DMS 273 (cell line): ENCODE data around the gene TEFM.
"Not testable (repeated sequence)": the region's sequence is repeated elsewhere in the genome, so short reads cannot be mapped to it uniquely, and the experiment has no call there.

Source experiments
- DNase-seq: peaks from one replicate; lab custom pipeline; 2025; ENCODE audit not compliant: unreplicated experiment; lab: John Stamatoyannopoulos, UW

TEFM gene

GRCh38 chr17:30906101-30906911 lies at the start of gene TEFM:
Gene TEFM (minus strand): TSS chr17:30906238. CDS start chr17:30906198, 40 bp downstream.
- peak; percentile 95 for DNase-seq

- no peak for DNase-seq
Observed at GRCh38 chr17:30954046-30954830, 48.2 kb upstream of the TEFM start.

- no peak for DNase-seq
Observed at GRCh38 chr17:30952638-30953393, 46.8 kb upstream of the TEFM start.

- DNase-seq: peak; percentile 83
Observed at GRCh38 chr17:30950669-30951399, 44.8 kb upstream of the TEFM start.

GRCh38 chr17:30950189-30950588 lies 44.2 kb upstream of the TEFM start:
- no peak for DNase-seq

GRCh38 chr17:30947796-30948195 lies 41.8 kb upstream of the TEFM start:
- DNase-seq: no peak

GRCh38 chr17:30942308-30943079 lies 36.5 kb upstream of the TEFM start:
- DNase-seq: no peak

- DNase-seq: no peak
Observed at GRCh38 chr17:30939051-30939689, 33.1 kb upstream of the TEFM start.

GRCh38 chr17:30933966-30934365 lies 27.9 kb upstream of the TEFM start:
- no peak for DNase-seq

GRCh38 chr17:30931582-30931981 lies 25.5 kb upstream of the TEFM start:
- not testable (repeated sequence) for DNase-seq

GRCh38 chr17:30930495-30930894 lies 24.5 kb upstream of the TEFM start:
- DNase-seq: no peak

- not testable (repeated sequence) for DNase-seq
Observed at GRCh38 chr17:30929861-30930260, 23.8 kb upstream of the TEFM start.

- DNase-seq: no peak
Observed at GRCh38 chr17:30929081-30929633, 23.1 kb upstream of the TEFM start.

GRCh38 chr17:30928584-30928983 lies 22.5 kb upstream of the TEFM start:
- DNase-seq: no peak

- DNase-seq: no peak
Observed at GRCh38 chr17:30927756-30928155, 21.7 kb upstream of the TEFM start.

- DNase-seq: no peak
Observed at GRCh38 chr17:30926516-30926915, 20.5 kb upstream of the TEFM start.

GRCh38 chr17:30924341-30924740 lies 18.3 kb upstream of the TEFM start:
- peak; percentile 17 for DNase-seq

- peak; percentile 37 for DNase-seq
Observed at GRCh38 chr17:30922235-30923030, 16.4 kb upstream of the TEFM start.
